H1 (cell line): ENCODE results near the gene PHC3. TPM values are rescaled to one million over a fixed set of nuclear protein-coding genes. Genes with fewer than 3 reads are reported as not detected.

ENCODE experiments used
- ASH2L ChIP-seq: fragments of 200-600, 300-600 bp; sonication (generic); IDR thresholded peaks from one replicate; pipeline ENCODE4 v1.7.1; 2017; ENCODE audit warnings: low read length
- ATF2 ChIP-seq: IDR thresholded peaks from 2 replicates; pipeline ENCODE4 v1.6.1; 2012; ENCODE audit warnings: low read length, inconsistent platforms
- BCL11A ChIP-seq, 2 experiments: IDR thresholded peaks; one replicate each; pipeline ENCODE4 v1.6.1; 2011; ENCODE audit warnings: low read depth in 2 of 2, low read length in 2 of 2, mild to moderate bottlenecking in 2 of 2
- CBX5 ChIP-seq: fragments of 300-800, 300-1000 bp; sonication (generic); IDR thresholded peaks from 2 replicates; pipeline ENCODE4 v1.7.1; 2016; ENCODE audit warnings: antibody characterized with exemption, low read length, low read depth
- CHD1 ChIP-seq: IDR thresholded peaks from 2 replicates; pipeline ENCODE4 v1.6.1; 2012; ENCODE audit warnings: low read depth, low read length, improper control_type of control experiment
- CREB1 ChIP-seq: IDR thresholded peaks from 2 replicates; pipeline ENCODE4 v1.6.1; 2012; ENCODE audit warnings: inconsistent platforms
- EP300 ChIP-seq, 2 experiments: IDR thresholded peaks; 1 replicate in 1 of 2; 2 replicates in 1 of 2; pipeline ENCODE4 v1.6.1; 2011 to 2012; ENCODE audit warnings: low read depth in 2 of 2, low read length in 2 of 2, mild to moderate bottlenecking in 2 of 2, borderline replicate concordance in 1 of 2, inconsistent platforms in 1 of 2, moderate library complexity in 1 of 2
- JUN ChIP-seq: IDR thresholded peaks from 2 replicates; pipeline ENCODE4 v1.6.1; 2011; ENCODE audit warnings: low read depth, mild to moderate bottlenecking, improper control_type of control experiment, low read length
- MAFK ChIP-seq: IDR thresholded peaks from 2 replicates; pipeline ENCODE4 v1.6.1; 2012; ENCODE audit warnings: low read depth, mild to moderate bottlenecking, improper control_type of control experiment, low read length
- MAX ChIP-seq: IDR thresholded peaks from 2 replicates; pipeline ENCODE4 v1.6.1; 2012; ENCODE audit warnings: inconsistent platforms
- NRF1 ChIP-seq: IDR thresholded peaks from 2 replicates; pipeline ENCODE4 v1.6.1; 2011; ENCODE audit warnings: mild to moderate bottlenecking, low read depth, low read length, improper control_type of control experiment
- POLR2A ChIP-seq, 2 experiments: IDR thresholded peaks; 1 replicate in 1 of 2; 2 replicates in 1 of 2; pipeline ENCODE4 v1.6.1; 2011; ENCODE audit warnings: low read depth in 2 of 2, low read length in 2 of 2, mild to moderate bottlenecking in 2 of 2; ENCODE audit errors: control extremely low read depth in 1 of 2
- POLR2AphosphoS5 ChIP-seq: IDR thresholded peaks from 2 replicates; pipeline ENCODE4 v1.6.1; 2011; ENCODE audit warnings: low read depth, low read length
- SIRT6 ChIP-seq: IDR thresholded peaks from one replicate; pipeline ENCODE4 v1.7.1; 2012; ENCODE audit warnings: low read length, inconsistent platforms
- SIX5 ChIP-seq: IDR thresholded peaks from 2 replicates; pipeline ENCODE4 v1.6.1; 2011; ENCODE audit warnings: mild to moderate bottlenecking, low read depth, low read length
- SP1 ChIP-seq: IDR thresholded peaks from 2 replicates; pipeline ENCODE4 v1.6.1; 2011; ENCODE audit warnings: low read depth, low read length
- SP4 ChIP-seq: IDR thresholded peaks from 2 replicates; pipeline ENCODE4 v1.6.1; 2012; ENCODE audit warnings: low read length, inconsistent platforms
- SUZ12 ChIP-seq: fragments of 200-600 bp; sonication (generic); IDR thresholded peaks from 2 replicates; pipeline ENCODE4 v1.6.1; 2012; ENCODE audit warnings: mild to moderate bottlenecking, inconsistent platforms, low read length, moderate library complexity, mixed read lengths
- TAF1 ChIP-seq: IDR thresholded peaks from 2 replicates; pipeline ENCODE4 v1.6.1; 2011; ENCODE audit warnings: mild to moderate bottlenecking, low read depth, low read length
- YY1 ChIP-seq: IDR thresholded peaks from 2 replicates; pipeline ENCODE4 v1.6.1; 2011; ENCODE audit warnings: low read depth, mild to moderate bottlenecking, low read length
- polyA plus RNA-seq, 7 experiments: library from polyadenylated mRNA; depleted of rRNA in 3 of 7; stranded (reverse) in 5 of 7; unstranded in 2 of 7; fragments of >200 nt in 5 of 7; fragments of 200-250 nt in 2 of 7; gene quantifications; 1 replicate in 5 of 7; 2 replicates in 1 of 7; 4 replicates in 1 of 7; pipeline versions ENCODE4 v1.2.1 to v1.2.3, GENCODE V29; 2011 to 2013; ENCODE audit warnings: missing spikeins in 2 of 7, mixed read lengths in 2 of 7
- total RNA-seq: library from RNA; stranded (reverse); fragmentation: NEBNext Ultra II Directional; extraction: Animal tissue kit (Norgen Biotek cat#: 25700); gene quantifications from 2 replicates; pipeline ENCODE4 v1.2.1, GENCODE V29; 2021
- TF ChIP-seq, protein P1 (sequence below), 3 experiments: IDR thresholded peaks; 1 replicate in 2 of 3; 2 replicates in 1 of 3; pipeline versions ENCODE4 v1.5.1 to v1.6.1; 2011; ENCODE audit warnings: low read length in 3 of 3, mild to moderate bottlenecking in 3 of 3, inconsistent platforms in 2 of 3, low read depth in 1 of 3, moderate library complexity in 1 of 3; ENCODE audit not compliant: insufficient read depth in 1 of 3; ENCODE audit errors: control extremely low read depth in 1 of 3

PHC3 gene
- total and polyA plus RNA-seq, 2 of the 8 experiments (the other 6 are each of a cell fraction or from before 2014, with no cell fraction given), result 26.4 to 29.2 TPM

- TF ChIP-seq BCL11A (IDR thresholded peaks at IDR 0.05; ENCODE audit: low read depth in 2 of 2, low read length in 2 of 2) (no peak), POLR2A (IDR thresholded peaks at IDR 0.05; ENCODE audit: control extremely low read depth in 1 of 2, low read depth in 2 of 2, low read length in 2 of 2) (peak; percentile 61 to 74), YY1 (no peak), SIX5 (peak; percentile 81), POLR2AphosphoS5 (peak; percentile 80), TAF1 (peak; percentile 82), CREB1 (0 out of 2 replicates have a peak, but pooled peaks have one; percentile 17), NRF1 (no peak), SP4 (peak; percentile 56; the same call in 1 of the 2 replicates), ASH2L (peak; percentile 84), MAX (peak; percentile 27), SP1 (peak; percentile 80), EP300 (IDR thresholded peaks at IDR 0.05; ENCODE audit: borderline replicate concordance in 1 of 2, low read depth in 2 of 2, low read length in 2 of 2) (peak in 1 of 2 experiments; percentile 100; a peak in 2 of 3 replicates), ATF2 (no peak), SUZ12 (no peak), JUN (no peak), MAFK (no peak), SIRT6 (no peak), CHD1 (peak; percentile 100), CBX5 (no peak)
- TF ChIP-seq, protein P1, sequence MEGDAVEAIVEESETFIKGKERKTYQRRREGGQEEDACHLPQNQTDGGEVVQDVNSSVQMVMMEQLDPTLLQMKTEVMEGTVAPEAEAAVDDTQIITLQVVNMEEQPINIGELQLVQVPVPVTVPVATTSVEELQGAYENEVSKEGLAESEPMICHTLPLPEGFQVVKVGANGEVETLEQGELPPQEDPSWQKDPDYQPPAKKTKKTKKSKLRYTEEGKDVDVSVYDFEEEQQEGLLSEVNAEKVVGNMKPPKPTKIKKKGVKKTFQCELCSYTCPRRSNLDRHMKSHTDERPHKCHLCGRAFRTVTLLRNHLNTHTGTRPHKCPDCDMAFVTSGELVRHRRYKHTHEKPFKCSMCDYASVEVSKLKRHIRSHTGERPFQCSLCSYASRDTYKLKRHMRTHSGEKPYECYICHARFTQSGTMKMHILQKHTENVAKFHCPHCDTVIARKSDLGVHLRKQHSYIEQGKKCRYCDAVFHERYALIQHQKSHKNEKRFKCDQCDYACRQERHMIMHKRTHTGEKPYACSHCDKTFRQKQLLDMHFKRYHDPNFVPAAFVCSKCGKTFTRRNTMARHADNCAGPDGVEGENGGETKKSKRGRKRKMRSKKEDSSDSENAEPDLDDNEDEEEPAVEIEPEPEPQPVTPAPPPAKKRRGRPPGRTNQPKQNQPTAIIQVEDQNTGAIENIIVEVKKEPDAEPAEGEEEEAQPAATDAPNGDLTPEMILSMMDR (IDR thresholded peaks at IDR 0.05; ENCODE audit: control extremely low read depth in 1 of 3, insufficient read depth in 1 of 3, low read depth in 1 of 3, low read length in 3 of 3), result no peak
Measured at GRCh38 chr3:170221924-170222646, 40.6 kb upstream of the PHC3 start, which contains the start of gene PRKCI (continued).
